ENCODE results near the gene UPF3A. TPM values are rescaled to one million over a fixed set of nuclear protein-coding genes. Genes with fewer than 3 reads are reported as not detected.

The UPF3A gene
- total and polyA plus RNA-seq, 2 experiments from 2014 or later: 45.0 to 174 TPM

DNA sequence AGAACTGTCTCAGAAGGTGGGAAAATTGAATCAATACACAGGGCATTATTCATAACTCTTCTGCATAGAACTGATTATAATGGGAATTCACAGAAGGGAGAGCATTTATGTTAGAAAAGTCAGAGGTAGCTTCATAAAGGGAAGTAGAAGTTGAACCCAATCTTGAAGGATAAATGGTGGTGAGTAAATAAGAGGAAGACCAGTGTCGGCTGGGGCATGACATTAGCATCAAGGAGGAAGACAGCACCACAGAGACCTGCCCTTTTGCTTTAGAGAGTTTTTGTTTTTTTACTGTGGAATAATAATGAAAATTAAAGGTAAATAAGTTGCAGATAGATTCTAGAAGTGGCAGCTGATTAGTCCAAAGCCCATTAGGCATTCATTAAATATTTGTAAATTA, 24.9 kb upstream of the UPF3A start:
- Histone ChIP-seq H3F3A (replicated peaks; ENCODE audit: low read depth) (no peaks in the 10 kb centered on the region), H3K27ac (ENCODE audit: low read depth) (peak overlapping the region; percentile 75), H3K4me1 (ENCODE audit: insufficient read depth) (peaks cover 33% of the 10 kb centered on the region), H3K4me2 (peak overlapping the region; percentile 37), H4K20me1 (replicated peaks; ENCODE audit: insufficient read depth) (no peaks in the 10 kb centered on the region), H3K9me2 (ENCODE audit: insufficient read depth) (no peaks in the 10 kb centered on the region), H2AFZ (no peak overlapping the region), H3K79me2 (replicated peaks; ENCODE audit: insufficient read depth) (peaks cover 3% of the 10 kb centered on the region), H3K4me3 (peak overlapping the region; percentile 6; the same call in 1 of the 2 replicates), H3K27me3 (ENCODE audit: insufficient read depth) (no peaks in the 10 kb centered on the region), H3K36me3 (ENCODE audit: insufficient read depth) (peaks cover 59% of the 10 kb centered on the region)
- H3K27ac Mint-ChIP-seq: peak overlapping the region; percentile 64
- H3K27me3 Mint-ChIP-seq (ENCODE audit: insufficient read depth, low read depth, poor library complexity): peaks cover 2% of the 10 kb centered on the region
- H3K36me3 Mint-ChIP-seq (ENCODE audit: low read depth): peaks cover 85% of the 10 kb centered on the region
- peaks cover 33% of the 10 kb centered on the region for H3K4me1 Mint-ChIP-seq
- DNase-seq (ENCODE audit: low spot score) (no peak), ATAC-seq (peak; percentile 75)
- no peak for TF ChIP-seq NANOG (IDR thresholded peaks at IDR 0.05; ENCODE audit: borderline replicate concordance)
- no peaks in the 10 kb centered on the region for H3K9me3 Mint-ChIP-seq
- H3K4me3 Mint-ChIP-seq: peak overlapping the region; percentile 2; the same call in 1 of the 3 replicates

GRCh38 chr13:114257014-114257413, 24.4 kb upstream of the UPF3A start:
- H4K20me1 ChIP-seq (replicated peaks; ENCODE audit: insufficient read depth): no peaks in the 10 kb centered on the region
- peak overlapping the region; percentile 6; the same call in 1 of the 2 replicates for H3K4me3 ChIP-seq
- peak overlapping the region; percentile 37 for H3K4me2 ChIP-seq
- peaks cover 86% of the 10 kb centered on the region for H3K36me3 Mint-ChIP-seq (ENCODE audit: low read depth)
- peaks cover 33% of the 10 kb centered on the region for H3K4me1 ChIP-seq (ENCODE audit: insufficient read depth)
- H3K9me2 ChIP-seq (ENCODE audit: insufficient read depth): no peaks in the 10 kb centered on the region
- TF ChIP-seq JUNB (IDR thresholded peaks at IDR 0.05; ENCODE audit: unreplicated experiment): no peak
- no peak for TF ChIP-seq STAT1 (IDR thresholded peaks at IDR 0.05; ENCODE audit: unreplicated experiment)
- no peak for TF ChIP-seq REST (IDR thresholded peaks at IDR 0.05; ENCODE audit: unreplicated experiment)
- TF ChIP-seq CREB1 (CRISPR knock-in tag; IDR thresholded peaks at IDR 0.05; ENCODE audit: low read depth): no peak
- TF ChIP-seq, protein P1, sequence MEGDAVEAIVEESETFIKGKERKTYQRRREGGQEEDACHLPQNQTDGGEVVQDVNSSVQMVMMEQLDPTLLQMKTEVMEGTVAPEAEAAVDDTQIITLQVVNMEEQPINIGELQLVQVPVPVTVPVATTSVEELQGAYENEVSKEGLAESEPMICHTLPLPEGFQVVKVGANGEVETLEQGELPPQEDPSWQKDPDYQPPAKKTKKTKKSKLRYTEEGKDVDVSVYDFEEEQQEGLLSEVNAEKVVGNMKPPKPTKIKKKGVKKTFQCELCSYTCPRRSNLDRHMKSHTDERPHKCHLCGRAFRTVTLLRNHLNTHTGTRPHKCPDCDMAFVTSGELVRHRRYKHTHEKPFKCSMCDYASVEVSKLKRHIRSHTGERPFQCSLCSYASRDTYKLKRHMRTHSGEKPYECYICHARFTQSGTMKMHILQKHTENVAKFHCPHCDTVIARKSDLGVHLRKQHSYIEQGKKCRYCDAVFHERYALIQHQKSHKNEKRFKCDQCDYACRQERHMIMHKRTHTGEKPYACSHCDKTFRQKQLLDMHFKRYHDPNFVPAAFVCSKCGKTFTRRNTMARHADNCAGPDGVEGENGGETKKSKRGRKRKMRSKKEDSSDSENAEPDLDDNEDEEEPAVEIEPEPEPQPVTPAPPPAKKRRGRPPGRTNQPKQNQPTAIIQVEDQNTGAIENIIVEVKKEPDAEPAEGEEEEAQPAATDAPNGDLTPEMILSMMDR (conservative IDR thresholded peaks at IDR 0.05; ENCODE audit: low read depth in 2 of 2): no peak
- no peak; the same call in 1 of the 2 replicates for TF ChIP-seq ZNF462 (CRISPR knock-in tag; IDR thresholded peaks at IDR 0.05)
- no peak for TF ChIP-seq NANOG (IDR thresholded peaks at IDR 0.05; ENCODE audit: borderline replicate concordance)
- peak overlapping the region; percentile 68 for H3K27ac Mint-ChIP-seq
- DNase-seq (ENCODE audit: low spot score): peak; percentile 74
- no peaks in the 10 kb centered on the region for H3K9me3 Mint-ChIP-seq
- H3K79me2 ChIP-seq (replicated peaks; ENCODE audit: insufficient read depth): peaks cover 3% of the 10 kb centered on the region
- H3K27me3 ChIP-seq (ENCODE audit: insufficient read depth): no peaks in the 10 kb centered on the region
- peak overlapping the region; percentile 75 for H3K27ac ChIP-seq (ENCODE audit: low read depth)
- no peaks in the 10 kb centered on the region for H3F3A ChIP-seq (replicated peaks; ENCODE audit: low read depth)
- ATAC-seq: peak; percentile 85
- peaks cover 33% of the 10 kb centered on the region for H3K4me1 Mint-ChIP-seq
- H3K4me3 Mint-ChIP-seq: peak overlapping the region; percentile 11; the same call in 1 of the 3 replicates
- H3K27me3 Mint-ChIP-seq (ENCODE audit: insufficient read depth, low read depth, poor library complexity): peaks cover 2% of the 10 kb centered on the region
- H2AFZ ChIP-seq: no peak overlapping the region
- peaks cover 59% of the 10 kb centered on the region for H3K36me3 ChIP-seq (ENCODE audit: insufficient read depth)
